CD4-positive, alpha-beta T cell treated with Interleukin-4 for 4 hours (primary cell): Measurements from ENCODE around the gene RRBP1.

Experiments used
- DNase-seq: peaks from one replicate; pipeline ENCODE4 v3.0.0-alpha.2; 2020

Gene RRBP1, protein sequence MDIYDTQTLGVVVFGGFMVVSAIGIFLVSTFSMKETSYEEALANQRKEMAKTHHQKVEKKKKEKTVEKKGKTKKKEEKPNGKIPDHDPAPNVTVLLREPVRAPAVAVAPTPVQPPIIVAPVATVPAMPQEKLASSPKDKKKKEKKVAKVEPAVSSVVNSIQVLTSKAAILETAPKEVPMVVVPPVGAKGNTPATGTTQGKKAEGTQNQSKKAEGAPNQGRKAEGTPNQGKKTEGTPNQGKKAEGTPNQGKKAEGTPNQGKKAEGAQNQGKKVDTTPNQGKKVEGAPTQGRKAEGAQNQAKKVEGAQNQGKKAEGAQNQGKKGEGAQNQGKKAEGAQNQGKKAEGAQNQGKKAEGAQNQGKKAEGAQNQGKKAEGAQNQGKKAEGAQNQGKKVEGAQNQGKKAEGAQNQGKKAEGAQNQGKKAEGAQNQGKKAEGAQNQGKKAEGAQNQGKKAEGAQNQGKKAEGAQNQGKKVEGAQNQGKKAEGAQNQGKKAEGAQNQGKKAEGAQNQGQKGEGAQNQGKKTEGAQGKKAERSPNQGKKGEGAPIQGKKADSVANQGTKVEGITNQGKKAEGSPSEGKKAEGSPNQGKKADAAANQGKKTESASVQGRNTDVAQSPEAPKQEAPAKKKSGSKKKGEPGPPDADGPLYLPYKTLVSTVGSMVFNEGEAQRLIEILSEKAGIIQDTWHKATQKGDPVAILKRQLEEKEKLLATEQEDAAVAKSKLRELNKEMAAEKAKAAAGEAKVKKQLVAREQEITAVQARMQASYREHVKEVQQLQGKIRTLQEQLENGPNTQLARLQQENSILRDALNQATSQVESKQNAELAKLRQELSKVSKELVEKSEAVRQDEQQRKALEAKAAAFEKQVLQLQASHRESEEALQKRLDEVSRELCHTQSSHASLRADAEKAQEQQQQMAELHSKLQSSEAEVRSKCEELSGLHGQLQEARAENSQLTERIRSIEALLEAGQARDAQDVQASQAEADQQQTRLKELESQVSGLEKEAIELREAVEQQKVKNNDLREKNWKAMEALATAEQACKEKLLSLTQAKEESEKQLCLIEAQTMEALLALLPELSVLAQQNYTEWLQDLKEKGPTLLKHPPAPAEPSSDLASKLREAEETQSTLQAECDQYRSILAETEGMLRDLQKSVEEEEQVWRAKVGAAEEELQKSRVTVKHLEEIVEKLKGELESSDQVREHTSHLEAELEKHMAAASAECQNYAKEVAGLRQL (N-terminal part only)

GRCh38 chr20:17682103-17682888 lies at the start of gene RRBP1:
Gene RRBP1, minus strand, starts transcription at chr20:17682242. Its CDS starts 21,735 bp downstream, at chr20:17660507.
- peak; percentile 98 for DNase-seq

DNA sequence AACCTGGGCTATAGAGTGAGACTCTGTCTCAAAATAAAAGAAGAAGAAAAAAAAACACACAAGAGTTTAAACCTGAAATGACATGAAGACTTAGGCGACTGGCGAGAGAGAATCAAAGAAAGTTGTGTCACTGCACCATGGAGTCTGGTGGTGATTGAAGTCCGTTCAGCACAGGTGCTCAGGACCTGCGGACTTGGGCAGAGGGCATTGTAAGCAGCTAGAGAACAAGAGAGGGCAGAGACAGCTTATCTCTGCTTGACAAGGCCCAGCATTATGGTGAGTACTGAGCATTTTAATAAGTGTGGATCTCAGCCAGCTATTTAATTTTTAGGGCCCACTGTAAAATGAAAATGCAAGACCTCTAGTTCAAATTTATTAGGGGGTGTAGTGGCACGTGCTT lies 49.2 kb upstream of the RRBP1 start:
- no peak for DNase-seq

DNA sequence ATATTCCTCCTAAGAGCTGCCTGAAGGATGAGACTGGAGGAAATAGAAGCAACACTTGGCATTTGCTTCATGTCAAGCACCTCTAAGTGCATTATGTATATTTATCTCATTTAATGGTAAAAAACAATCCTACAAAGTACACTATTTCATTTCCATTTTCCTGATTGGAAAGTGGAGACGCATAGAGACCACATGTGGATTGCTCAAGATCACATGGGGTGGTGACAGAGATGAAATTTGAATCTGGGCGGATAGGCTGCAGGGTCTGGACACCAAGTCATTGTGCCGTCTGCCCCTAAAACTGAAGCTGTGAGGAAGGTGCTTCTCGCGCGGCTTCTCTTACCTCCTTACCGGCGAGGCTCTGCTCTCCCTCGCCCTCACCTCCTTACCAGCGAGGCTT lies 48.0 kb upstream of the RRBP1 start:
- no peak for DNase-seq

- DNase-seq = no peak
Measured at GRCh38 chr20:17728074-17728473, 46.0 kb upstream of the RRBP1 start.

- no peak for DNase-seq
Measured at GRCh38 chr20:17727351-17727750, 45.3 kb upstream of the RRBP1 start.

DNA sequence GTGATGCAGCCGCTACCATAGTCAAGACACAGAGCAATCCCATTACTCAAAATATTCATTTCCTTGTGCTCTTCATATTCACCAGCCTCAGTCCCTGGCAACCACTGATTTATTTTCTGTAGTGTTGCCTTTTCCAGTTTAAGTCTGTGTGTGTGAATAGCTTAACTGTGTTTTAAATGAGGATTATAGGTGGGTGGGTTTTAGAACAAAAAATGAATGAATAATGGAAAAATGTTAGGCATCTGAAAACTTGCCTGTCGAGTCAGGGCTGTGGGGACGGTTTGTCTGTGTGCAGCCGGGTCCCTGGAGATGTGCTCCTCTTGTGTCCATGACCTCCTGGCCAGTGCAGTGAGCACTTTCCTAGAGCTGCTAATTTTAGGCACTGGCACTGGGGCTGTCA lies 44.9 kb upstream of the RRBP1 start:
- no peak for DNase-seq

- no peak for DNase-seq
Measured at GRCh38 chr20:17725094-17725835, 43.2 kb upstream of the RRBP1 start.

DNA sequence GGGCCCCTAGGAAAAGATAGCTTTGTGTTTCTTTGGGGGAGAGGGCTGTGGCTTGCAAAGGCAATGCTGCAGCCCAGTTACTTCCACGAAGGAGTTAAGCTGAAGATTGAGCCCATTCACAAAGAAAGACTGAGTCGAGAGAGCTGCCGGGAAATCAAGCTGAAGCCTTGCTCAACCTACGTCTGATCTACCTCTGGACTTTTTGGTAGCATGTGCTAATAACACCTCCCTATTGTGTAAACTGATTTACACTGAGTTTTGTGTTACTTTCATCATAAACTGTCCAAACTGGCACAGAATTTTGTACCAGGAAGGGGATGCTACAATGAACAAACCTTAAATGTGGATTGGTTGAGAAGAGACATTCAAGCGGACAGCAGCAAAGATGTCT lies 41.3 kb upstream of the RRBP1 start:
- DNase-seq = no peak

DNA sequence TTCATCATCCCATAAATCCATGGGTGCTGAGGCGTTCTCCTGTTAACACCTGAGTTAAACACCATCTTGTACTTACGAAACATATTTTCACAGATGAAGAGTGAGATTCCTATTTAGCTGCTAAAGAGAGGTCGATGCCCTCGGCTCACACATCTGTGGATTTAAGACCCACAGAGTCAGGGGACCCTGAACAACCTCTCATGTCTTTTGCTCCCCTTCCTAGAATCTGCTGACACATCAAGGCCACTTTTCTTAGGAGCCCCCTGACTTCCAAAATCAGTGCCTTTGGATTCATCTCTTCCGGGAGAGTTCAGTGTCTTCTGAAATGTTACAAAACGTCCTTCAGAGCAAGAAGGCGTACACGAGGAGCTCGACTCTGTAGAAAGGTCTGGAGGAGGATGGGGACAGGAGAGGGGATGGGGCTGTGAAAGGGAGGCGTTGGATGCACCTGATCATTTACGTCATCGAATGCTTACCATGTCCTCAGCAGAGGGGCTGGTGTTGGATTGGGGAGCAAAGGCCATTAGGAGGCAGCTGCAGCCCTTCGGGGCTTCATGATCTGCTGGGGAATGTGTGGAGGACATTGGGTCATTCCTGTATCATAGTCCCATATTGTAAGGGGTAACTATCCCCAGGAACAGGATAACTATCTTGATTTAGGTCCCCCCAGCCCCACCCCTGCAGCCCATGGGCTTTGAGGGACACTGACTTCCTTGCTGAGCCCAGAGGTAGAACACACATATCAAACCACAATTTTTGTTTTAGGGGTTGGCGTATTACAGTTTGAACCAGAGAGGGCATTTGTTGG lies 40.7 kb upstream of the RRBP1 start:
- DNase-seq = no peak

GRCh38 chr20:17721802-17722486 lies 39.9 kb upstream of the RRBP1 start:
- no peak for DNase-seq

- DNase-seq = no peak
Measured at GRCh38 chr20:17720755-17721154, 38.7 kb upstream of the RRBP1 start.

GRCh38 chr20:17716331-17716730 lies 34.3 kb upstream of the RRBP1 start:
- DNase-seq = no peak

GRCh38 chr20:17715075-17715474 lies 33.0 kb upstream of the RRBP1 start:
- DNase-seq = no peak

GRCh38 chr20:17714597-17714996 lies 32.6 kb upstream of the RRBP1 start:
- DNase-seq = no peak

DNA sequence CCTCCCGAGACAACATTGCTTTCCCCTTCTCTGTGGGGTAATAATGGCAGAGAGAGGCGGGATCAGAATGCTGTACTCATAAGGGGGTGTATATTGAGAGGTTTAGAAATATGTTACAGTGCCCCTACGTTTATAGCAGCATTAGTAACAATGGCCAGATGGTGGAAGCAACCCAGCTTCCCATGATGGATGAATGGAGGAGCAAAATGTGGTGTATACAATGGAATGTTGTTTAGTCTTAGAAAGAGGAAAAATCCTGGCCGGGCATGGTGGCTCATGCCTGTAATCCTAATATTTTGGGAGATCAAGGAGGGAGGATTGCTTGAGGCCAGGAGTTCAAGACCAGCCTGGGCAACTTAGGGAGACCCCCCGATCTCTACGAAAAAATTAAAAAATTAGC lies 30.7 kb upstream of the RRBP1 start:
- DNase-seq = no peak

GRCh38 chr20:17712201-17712600 lies 30.2 kb upstream of the RRBP1 start:
- no peak for DNase-seq

DNA sequence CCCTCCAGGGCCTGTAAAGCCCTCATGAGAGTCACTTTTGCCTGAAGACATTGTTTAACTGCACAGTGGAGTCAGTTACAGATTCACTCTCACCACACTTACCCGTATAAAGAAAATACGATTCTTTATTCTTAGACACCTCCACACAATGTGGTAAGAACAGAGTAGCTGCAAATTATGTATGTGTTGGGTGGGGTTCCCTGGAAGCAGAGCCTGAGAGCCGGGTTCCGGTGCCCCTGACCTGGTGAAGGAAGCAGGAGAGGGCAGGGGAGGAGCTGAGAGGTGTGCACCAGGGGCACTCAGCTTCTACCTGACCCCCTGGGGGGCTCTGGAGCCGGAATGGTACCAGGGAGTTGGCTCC lies 29.2 kb upstream of the RRBP1 start:
- DNase-seq = no peak

- DNase-seq = no peak
Measured at GRCh38 chr20:17710379-17711266, 28.6 kb upstream of the RRBP1 start.
